ENCODE measurements around the gene RETREG2.

DNA sequence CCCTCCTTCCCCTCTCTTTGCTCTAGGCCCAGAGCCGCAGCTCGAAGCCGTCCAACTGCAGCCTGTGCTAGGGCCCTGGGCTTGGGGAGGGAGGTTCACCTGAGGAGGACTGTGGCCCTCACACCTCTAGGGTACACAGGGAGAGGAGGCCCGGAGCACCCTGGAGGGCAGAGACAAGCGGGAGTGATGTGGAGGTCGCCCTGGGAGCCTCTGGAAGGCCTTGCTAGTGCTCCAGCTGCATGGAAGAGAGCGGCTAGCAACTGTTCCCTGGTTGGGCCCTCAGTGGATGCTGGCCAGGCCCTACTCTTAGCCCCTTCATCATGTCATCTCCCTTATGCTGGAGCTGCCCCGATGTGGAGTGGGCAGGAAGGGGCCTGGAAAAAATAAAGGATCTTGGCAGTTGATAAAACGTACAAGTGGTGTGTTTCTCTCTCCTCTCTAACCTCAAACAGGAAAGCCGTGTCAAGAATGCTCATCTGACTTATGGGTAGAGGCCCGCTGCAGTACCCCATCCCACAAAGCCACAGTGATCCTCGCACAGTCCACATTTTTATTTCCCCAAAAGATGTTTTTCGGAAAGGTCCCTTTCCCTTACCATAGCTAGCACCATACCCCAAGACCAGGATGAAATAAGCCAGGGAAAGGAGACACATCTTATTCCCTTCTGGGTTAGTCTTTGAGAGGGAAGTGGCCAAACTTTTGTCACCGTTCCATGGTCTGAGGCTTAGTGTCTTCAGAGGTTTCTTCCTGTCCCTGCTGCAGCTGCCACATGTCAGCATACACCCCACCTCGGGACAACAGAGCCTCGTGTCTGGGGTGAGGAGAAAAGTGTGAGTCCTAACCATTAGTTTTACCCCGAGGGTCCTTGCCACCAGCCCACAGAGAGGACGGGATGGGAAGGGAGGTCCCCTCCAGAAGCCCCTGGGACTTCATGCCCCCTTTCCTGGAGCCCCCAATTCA, 31.4 kb downstream of the RETREG2 start:
- TF ChIP-seq, protein P1, sequence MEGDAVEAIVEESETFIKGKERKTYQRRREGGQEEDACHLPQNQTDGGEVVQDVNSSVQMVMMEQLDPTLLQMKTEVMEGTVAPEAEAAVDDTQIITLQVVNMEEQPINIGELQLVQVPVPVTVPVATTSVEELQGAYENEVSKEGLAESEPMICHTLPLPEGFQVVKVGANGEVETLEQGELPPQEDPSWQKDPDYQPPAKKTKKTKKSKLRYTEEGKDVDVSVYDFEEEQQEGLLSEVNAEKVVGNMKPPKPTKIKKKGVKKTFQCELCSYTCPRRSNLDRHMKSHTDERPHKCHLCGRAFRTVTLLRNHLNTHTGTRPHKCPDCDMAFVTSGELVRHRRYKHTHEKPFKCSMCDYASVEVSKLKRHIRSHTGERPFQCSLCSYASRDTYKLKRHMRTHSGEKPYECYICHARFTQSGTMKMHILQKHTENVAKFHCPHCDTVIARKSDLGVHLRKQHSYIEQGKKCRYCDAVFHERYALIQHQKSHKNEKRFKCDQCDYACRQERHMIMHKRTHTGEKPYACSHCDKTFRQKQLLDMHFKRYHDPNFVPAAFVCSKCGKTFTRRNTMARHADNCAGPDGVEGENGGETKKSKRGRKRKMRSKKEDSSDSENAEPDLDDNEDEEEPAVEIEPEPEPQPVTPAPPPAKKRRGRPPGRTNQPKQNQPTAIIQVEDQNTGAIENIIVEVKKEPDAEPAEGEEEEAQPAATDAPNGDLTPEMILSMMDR (IDR thresholded peaks at IDR 0.05) = no peak
- no peak for TF ChIP-seq POLR2A (IDR thresholded peaks at IDR 0.05)
